RPMI7951 (cell line): Measurements from ENCODE around the gene AFAP1. TPM values are rescaled to one million over a fixed set of nuclear protein-coding genes. Genes with fewer than 3 reads are reported as not detected.

Source experiments
- DNase-seq: peaks from one replicate; pipeline ENCODE4 v3.0.0-alpha.2; 2012; ENCODE audit warnings: low read depth
- total RNA-seq: library from RNA; depleted of rRNA; stranded (reverse); fragments of >200 nt; shearing (Covaris generic); gene quantifications from 2 replicates; pipeline ENCODE4 v1.2.3, GENCODE V29; 2014

The AFAP1 gene
- total RNA-seq, 1 experiment from 2014 or later = 31.4 TPM

GRCh38 chr4:7970361-7970946, 30.8 kb upstream of the AFAP1 start:
- peak; percentile 42 for DNase-seq

GRCh38 chr4:7968262-7968896, 28.7 kb upstream of the AFAP1 start:
- no peak for DNase-seq

GRCh38 chr4:7967501-7968261, 28.0 kb upstream of the AFAP1 start:
- DNase-seq = peak; percentile 82

GRCh38 chr4:7967063-7967440, 27.4 kb upstream of the AFAP1 start:
- no peak for DNase-seq

GRCh38 chr4:7966281-7967062, 26.8 kb upstream of the AFAP1 start:
- DNase-seq = no peak

GRCh38 chr4:7964890-7965662, 25.4 kb upstream of the AFAP1 start:
- no peak for DNase-seq

- DNase-seq = no peak
These were observed 24.8 kb upstream of the AFAP1 start for GRCh38 chr4:7964459-7964858.

- DNase-seq = no peak
These were observed 24.0 kb upstream of the AFAP1 start for GRCh38 chr4:7963691-7964090.

- DNase-seq = no peak
These were observed 23.2 kb upstream of the AFAP1 start for GRCh38 chr4:7962609-7963508.

GRCh38 chr4:7960790-7961655, 21.4 kb upstream of the AFAP1 start:
- DNase-seq = peak; percentile 99

- no peak for DNase-seq
These were observed 20.5 kb upstream of the AFAP1 start for GRCh38 chr4:7960017-7960789.

- no peak for DNase-seq
These were observed 19.4 kb upstream of the AFAP1 start for GRCh38 chr4:7959078-7959477.

GRCh38 chr4:7956934-7957656, 17.4 kb upstream of the AFAP1 start:
- DNase-seq = no peak

GRCh38 chr4:7956270-7956808, 16.7 kb upstream of the AFAP1 start:
- peak; percentile 100 for DNase-seq

- DNase-seq = no peak
These were observed 15.7 kb upstream of the AFAP1 start for GRCh38 chr4:7955393-7955792.

GRCh38 chr4:7952615-7953014, 13.0 kb upstream of the AFAP1 start:
- DNase-seq = no peak

- DNase-seq = no peak
These were observed 10.8 kb upstream of the AFAP1 start for GRCh38 chr4:7950301-7951092.
